Right lobe of liver (tissue), 4 donors: ENCODE results near the gene VEGFD.

Experiments
- POLR2A ChIP-seq: fragments of 450-650 bp; IDR thresholded peaks from one replicate; pipeline ENCODE4 v1.6.1; 2017; ENCODE audit warnings: antibody characterized with exemption, mild to moderate bottlenecking
- TF ChIP-seq, protein P1 (sequence below), 4 donors: fragments of 200-600 bp in 3 of 4; fragments of 450-650 bp in 1 of 4; IDR thresholded peaks; one replicate each; pipeline versions ENCODE4 v1.5.1 to v1.8.0; 2016 to 2022; ENCODE audit warnings: antibody characterized with exemption in 4 of 4, mild to moderate bottlenecking in 2 of 4
- donor health status: DM: no; HTN: no; CAD: no.
- donor health status: DM: no; HTN: no; CAD: no.
- donor health status: DM: no; HTN: yes; CAD: no.

DNA sequence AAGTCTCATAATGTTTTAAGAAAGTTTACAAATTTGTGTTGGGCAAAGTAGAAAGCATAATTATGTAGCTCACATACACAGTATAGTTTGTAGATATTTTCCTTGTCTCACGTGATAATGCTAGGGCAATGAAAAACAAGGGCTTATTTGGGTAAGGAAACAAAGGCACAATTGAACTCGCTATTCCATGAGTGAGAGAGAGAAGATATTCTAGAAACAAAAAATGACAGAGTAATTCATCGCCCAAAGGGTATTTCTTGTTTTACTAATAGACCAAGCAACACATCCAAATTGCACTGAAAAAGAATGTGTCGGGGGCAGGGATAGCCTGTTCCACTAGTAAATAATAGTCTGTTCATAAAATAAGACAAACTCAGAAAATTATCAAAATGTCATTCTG lies 65.1 kb downstream of the VEGFD start:
- TF ChIP-seq, protein P1, sequence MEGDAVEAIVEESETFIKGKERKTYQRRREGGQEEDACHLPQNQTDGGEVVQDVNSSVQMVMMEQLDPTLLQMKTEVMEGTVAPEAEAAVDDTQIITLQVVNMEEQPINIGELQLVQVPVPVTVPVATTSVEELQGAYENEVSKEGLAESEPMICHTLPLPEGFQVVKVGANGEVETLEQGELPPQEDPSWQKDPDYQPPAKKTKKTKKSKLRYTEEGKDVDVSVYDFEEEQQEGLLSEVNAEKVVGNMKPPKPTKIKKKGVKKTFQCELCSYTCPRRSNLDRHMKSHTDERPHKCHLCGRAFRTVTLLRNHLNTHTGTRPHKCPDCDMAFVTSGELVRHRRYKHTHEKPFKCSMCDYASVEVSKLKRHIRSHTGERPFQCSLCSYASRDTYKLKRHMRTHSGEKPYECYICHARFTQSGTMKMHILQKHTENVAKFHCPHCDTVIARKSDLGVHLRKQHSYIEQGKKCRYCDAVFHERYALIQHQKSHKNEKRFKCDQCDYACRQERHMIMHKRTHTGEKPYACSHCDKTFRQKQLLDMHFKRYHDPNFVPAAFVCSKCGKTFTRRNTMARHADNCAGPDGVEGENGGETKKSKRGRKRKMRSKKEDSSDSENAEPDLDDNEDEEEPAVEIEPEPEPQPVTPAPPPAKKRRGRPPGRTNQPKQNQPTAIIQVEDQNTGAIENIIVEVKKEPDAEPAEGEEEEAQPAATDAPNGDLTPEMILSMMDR (IDR thresholded peaks at IDR 0.05), result no peak
- no peak for TF ChIP-seq POLR2A
